H1 (cell line): ENCODE data around the gene PTPRF. TPM values are rescaled to one million over a fixed set of nuclear protein-coding genes. Genes with fewer than 3 reads are reported as not detected.

ENCODE experiments used
- CBX8 ChIP-seq: fragments of 300-800, 300-1000 bp; sonication (generic); IDR thresholded peaks from 2 replicates; pipeline ENCODE4 v1.7.1; 2016; ENCODE audit warnings: low read depth, low read length, borderline replicate concordance
- KDM1A ChIP-seq: fragments of 200-600, 300-600 bp; sonication (generic); IDR thresholded peaks from 2 replicates; pipeline ENCODE4 v1.7.1; 2016; ENCODE audit warnings: mild to moderate bottlenecking, low read length, borderline replicate concordance
- polyA plus RNA-seq, 7 experiments: library from polyadenylated mRNA; depleted of rRNA in 3 of 7; stranded (reverse) in 5 of 7; unstranded in 2 of 7; fragments of >200 nt in 5 of 7; fragments of 200-250 nt in 2 of 7; gene quantifications; 1 replicate in 5 of 7; 2 replicates in 1 of 7; 4 replicates in 1 of 7; pipeline versions ENCODE4 v1.2.1 to v1.2.3, GENCODE V29; 2011 to 2013; ENCODE audit warnings: missing spikeins in 2 of 7, mixed read lengths in 2 of 7
- total RNA-seq: library from RNA; stranded (reverse); fragmentation: NEBNext Ultra II Directional; extraction: Animal tissue kit (Norgen Biotek cat#: 25700); gene quantifications from 2 replicates; pipeline ENCODE4 v1.2.1, GENCODE V29; 2021
- TF ChIP-seq, protein P1 (sequence below): IDR thresholded peaks from 2 replicates; pipeline ENCODE4 v1.6.1; 2011; ENCODE audit warnings: low read length, improper control_type of control experiment

The PTPRF gene
- total and polyA plus RNA-seq, 2 of the 8 experiments (the other 6 are each of a cell fraction or from before 2014, with no cell fraction given), result 136 to 231 TPM

DNA sequence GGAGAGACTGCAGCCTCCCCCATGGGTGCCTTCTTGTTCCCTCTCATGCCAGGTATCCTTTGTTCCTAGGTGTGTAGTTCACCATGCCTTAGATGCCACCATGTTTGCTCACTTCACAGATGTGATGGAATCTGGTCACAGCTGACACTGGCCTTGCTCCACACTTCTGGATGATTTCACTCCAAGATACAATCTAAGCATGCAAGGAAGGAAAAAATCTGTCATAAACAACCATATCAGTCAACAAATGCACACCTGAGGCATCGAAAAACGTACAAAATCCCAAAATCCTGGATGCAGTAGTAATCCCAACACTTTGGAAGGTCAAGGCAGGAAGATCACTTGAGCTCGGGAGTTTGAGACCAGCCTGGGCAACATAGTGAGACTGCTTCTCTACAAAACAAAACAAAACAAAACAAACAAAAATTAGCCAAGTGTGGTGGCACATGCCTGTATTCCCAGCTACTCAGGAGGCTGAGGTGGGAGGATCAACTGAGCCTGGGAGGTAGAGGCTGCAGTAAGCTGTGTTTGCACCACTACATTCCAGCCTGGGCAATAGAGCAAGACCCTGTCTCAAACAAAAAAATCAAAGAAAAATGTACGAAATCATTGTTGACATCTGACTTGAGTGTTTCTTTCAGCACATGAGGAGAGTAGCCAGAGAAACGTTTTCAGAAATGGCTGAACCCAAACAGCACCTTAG, 17.1 kb upstream of the PTPRF start (continued):
- TF ChIP-seq, protein P1, sequence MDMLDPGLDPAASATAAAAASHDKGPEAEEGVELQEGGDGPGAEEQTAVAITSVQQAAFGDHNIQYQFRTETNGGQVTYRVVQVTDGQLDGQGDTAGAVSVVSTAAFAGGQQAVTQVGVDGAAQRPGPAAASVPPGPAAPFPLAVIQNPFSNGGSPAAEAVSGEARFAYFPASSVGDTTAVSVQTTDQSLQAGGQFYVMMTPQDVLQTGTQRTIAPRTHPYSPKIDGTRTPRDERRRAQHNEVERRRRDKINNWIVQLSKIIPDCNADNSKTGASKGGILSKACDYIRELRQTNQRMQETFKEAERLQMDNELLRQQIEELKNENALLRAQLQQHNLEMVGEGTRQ, result no peak
- no peak for TF ChIP-seq CBX8
- TF ChIP-seq KDM1A, result no peak
